Hepatocyte (in vitro differentiated cells): ENCODE measurements around the gene PIAS1.

Experiments
- EZH2 ChIP-seq: fragments of 200-600 bp; sonication (generic); IDR thresholded peaks from 2 replicates; pipeline ENCODE4 v1.6.1; 2016; ENCODE audit warnings: antibody characterized with exemption, mild to moderate bottlenecking, borderline replicate concordance
- EZH2phosphoT487 ChIP-seq: fragments of 200-600 bp; sonication (generic); IDR thresholded peaks from one replicate; pipeline ENCODE4 v1.6.1; 2018; ENCODE audit warnings: antibody characterized with exemption, mild to moderate bottlenecking, low read depth, moderate library complexity; ENCODE audit not compliant: unreplicated experiment, severe bottlenecking
- TF ChIP-seq, protein P1 (sequence below): fragments of 200-600 bp; sonication (generic); IDR thresholded peaks from 2 replicates; pipeline ENCODE4 v1.5.1; 2016; ENCODE audit warnings: antibody characterized with exemption, mild to moderate bottlenecking; ENCODE audit not compliant: poor library complexity

DNA sequence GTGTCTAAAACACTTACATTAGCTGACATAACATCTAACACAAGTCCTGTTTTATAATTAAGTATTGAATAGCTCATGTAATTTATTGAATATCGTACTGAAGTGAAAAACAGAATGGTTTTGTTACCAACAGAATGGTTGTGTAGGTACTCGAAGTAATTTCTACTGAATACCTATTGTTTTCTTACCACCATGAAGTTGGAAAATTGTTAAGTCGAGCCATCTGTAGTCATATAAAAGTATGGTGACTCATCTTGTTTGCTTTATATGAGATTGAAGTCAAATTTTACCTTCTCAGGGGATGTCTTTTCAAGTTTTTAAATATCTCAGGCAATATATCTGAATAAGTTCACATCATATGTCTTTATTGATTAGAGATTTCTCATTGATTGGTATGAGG, 37.6 kb downstream of the PIAS1 start:
- TF ChIP-seq, protein P1, sequence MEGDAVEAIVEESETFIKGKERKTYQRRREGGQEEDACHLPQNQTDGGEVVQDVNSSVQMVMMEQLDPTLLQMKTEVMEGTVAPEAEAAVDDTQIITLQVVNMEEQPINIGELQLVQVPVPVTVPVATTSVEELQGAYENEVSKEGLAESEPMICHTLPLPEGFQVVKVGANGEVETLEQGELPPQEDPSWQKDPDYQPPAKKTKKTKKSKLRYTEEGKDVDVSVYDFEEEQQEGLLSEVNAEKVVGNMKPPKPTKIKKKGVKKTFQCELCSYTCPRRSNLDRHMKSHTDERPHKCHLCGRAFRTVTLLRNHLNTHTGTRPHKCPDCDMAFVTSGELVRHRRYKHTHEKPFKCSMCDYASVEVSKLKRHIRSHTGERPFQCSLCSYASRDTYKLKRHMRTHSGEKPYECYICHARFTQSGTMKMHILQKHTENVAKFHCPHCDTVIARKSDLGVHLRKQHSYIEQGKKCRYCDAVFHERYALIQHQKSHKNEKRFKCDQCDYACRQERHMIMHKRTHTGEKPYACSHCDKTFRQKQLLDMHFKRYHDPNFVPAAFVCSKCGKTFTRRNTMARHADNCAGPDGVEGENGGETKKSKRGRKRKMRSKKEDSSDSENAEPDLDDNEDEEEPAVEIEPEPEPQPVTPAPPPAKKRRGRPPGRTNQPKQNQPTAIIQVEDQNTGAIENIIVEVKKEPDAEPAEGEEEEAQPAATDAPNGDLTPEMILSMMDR = no peak
- TF ChIP-seq EZH2 (no peak), EZH2phosphoT487 (no peak)
